ENCODE results near the gene SCUBE2.

- TF ChIP-seq, protein P1, sequence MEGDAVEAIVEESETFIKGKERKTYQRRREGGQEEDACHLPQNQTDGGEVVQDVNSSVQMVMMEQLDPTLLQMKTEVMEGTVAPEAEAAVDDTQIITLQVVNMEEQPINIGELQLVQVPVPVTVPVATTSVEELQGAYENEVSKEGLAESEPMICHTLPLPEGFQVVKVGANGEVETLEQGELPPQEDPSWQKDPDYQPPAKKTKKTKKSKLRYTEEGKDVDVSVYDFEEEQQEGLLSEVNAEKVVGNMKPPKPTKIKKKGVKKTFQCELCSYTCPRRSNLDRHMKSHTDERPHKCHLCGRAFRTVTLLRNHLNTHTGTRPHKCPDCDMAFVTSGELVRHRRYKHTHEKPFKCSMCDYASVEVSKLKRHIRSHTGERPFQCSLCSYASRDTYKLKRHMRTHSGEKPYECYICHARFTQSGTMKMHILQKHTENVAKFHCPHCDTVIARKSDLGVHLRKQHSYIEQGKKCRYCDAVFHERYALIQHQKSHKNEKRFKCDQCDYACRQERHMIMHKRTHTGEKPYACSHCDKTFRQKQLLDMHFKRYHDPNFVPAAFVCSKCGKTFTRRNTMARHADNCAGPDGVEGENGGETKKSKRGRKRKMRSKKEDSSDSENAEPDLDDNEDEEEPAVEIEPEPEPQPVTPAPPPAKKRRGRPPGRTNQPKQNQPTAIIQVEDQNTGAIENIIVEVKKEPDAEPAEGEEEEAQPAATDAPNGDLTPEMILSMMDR (IDR thresholded peaks at IDR 0.05) = no peak
- TF ChIP-seq POLR2A (IDR thresholded peaks at IDR 0.05) = no peak
Measured at GRCh38 chr11:8998017-8998416, 93.4 kb downstream of the SCUBE2 start.
